NCI-H2227 (cell line): ENCODE results near the gene CNKSR1.

Experiments used
- DNase-seq: peaks from one replicate; lab custom pipeline; 2025; ENCODE audit not compliant: unreplicated experiment; lab: John Stamatoyannopoulos, UW

CNKSR1 gene, protein sequence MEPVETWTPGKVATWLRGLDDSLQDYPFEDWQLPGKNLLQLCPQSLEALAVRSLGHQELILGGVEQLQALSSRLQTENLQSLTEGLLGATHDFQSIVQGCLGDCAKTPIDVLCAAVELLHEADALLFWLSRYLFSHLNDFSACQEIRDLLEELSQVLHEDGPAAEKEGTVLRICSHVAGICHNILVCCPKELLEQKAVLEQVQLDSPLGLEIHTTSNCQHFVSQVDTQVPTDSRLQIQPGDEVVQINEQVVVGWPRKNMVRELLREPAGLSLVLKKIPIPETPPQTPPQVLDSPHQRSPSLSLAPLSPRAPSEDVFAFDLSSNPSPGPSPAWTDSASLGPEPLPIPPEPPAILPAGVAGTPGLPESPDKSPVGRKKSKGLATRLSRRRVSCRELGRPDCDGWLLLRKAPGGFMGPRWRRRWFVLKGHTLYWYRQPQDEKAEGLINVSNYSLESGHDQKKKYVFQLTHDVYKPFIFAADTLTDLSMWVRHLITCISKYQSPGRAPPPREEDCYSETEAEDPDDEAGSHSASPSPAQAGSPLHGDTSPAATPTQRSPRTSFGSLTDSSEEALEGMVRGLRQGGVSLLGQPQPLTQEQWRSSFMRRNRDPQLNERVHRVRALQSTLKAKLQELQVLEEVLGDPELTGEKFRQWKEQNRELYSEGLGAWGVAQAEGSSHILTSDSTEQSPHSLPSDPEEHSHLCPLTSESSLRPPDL

DNA sequence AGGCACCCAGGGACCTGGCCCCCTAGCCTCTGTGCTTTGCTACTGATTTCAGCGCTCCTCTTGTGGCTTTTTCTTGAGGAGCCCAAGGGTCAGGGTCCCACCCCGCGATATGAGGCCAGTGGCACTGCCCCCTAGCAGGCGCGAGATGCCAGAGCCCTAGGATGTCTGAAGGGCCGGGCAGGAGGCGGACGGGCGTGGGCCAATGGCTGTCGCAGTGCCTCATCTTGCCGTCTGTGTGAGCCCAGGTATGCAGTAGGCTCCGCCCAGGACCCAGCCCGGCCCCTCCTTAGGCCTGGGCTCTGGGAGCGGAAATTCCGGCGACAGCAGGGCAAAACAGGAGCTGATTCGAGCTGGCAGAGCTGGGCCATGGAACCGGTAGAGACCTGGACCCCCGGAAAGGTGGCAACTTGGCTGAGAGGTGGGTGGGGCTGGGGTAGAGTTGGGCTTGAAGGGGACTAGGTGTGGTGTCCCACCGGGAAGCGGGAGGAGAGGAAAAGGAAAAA is at the start of gene CNKSR1:
Gene CNKSR1, plus strand, starts transcription at position 310 of the 503 bp plus-strand sequence. Its CDS starts 57 bp downstream, at position 367.
- no peak for DNase-seq

DNA sequence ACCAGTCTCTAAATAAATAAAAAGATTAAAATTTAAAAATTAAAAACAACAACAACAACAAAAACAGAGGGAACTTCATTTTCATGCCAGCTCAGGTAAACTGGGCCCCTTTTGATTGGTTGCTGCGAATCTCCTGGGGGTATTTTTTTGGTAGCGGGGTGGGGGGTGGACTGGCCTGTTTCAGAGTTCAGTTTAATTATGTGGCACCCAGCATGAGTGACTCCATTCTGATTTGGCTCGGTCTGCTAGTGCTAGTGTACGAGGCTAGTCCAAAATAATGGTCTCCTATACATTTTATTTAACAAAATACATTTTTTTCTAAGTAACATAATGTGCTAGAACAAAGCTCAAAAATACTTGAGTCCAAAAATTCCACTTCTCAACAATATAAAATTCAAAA is 47.5 kb upstream of the CNKSR1 start:
- DNase-seq, result no peak

DNA sequence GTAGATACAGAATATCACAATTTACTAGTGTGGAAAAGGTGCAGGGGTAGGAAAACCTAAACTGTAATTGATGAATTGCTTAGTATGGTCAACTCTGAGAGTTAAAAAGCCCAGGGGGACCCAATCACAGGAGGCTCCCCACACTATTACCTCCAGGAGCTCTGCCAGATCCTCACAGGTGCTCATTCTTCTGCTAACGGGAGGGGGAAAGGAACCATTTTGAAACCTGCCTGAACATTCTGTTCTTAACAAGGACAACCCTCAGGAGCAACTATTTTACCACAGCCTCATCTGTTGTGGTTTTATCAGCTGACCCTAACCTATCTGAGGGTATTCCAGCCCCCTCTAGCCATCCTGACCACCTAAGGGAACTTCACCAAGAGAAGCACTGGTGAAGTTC is 46.6 kb upstream of the CNKSR1 start:
- no peak for DNase-seq

- no peak for DNase-seq
Observed at GRCh38 chr1:26132128-26132833, 45.0 kb upstream of the CNKSR1 start.

DNA sequence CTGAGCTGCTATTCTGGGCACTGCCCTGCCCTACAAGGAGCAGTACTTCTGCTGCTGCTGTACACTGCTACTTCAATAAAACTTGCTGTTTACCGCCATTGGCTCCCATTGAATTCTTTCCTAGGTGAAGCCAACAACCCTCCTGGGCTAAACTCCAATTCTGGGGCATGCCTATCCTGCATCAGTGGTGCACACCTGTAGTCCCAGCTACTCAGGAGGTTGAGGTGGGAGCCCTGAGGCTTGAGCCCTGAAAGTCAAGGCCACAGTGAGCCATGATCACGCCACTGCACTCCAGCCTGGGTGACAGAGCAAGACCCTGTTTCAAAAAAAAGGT is 44.5 kb upstream of the CNKSR1 start:
- DNase-seq, result no peak

DNA sequence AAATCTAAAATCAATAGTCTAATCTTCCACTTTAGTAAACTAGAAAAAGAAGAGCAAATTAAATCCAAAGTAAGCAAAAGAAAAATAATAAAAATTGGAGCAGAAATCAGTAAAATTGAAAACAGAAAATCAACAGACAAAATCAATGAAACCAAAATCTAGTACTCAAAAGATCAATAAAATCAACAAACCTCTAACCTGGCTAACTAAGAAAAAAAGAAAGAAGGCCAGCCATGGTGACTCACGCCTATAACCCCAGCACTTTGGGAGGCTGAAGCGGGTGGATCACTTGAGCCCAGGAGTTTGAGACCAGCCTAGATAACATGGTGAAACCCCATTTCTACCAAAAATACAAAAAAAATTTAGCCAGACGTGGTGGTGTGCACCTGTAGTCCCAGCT is 42.8 kb upstream of the CNKSR1 start:
- DNase-seq, result no peak

- DNase-seq, result no peak
Observed at GRCh38 chr1:26138974-26139558, 38.2 kb upstream of the CNKSR1 start.

GRCh38 chr1:26142159-26142558 is 35.1 kb upstream of the CNKSR1 start:
- no peak for DNase-seq

GRCh38 chr1:26145041-26145959 is 32.0 kb upstream of the CNKSR1 start:
- DNase-seq, result peak; percentile 86

- no peak for DNase-seq
Observed at GRCh38 chr1:26145960-26146294, 31.4 kb upstream of the CNKSR1 start.

DNA sequence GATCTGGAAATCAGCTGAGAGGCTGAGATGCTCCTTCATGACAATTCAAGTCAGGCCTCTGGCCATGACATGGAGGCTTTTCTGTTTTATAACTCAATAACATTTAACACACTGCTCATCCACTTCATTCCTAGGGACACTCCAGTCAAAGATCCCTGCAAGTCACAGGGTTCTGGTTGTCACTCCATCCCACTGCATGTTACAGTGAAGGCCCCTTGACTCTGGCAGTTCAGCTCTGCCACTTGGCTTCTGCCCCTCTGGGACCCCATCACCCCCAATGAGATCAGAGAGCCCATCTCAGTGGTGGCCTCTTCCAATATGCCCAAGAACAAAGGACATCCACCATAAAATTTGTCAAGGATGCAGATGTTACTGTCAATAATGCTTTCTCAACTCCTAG is 28.4 kb upstream of the CNKSR1 start:
- DNase-seq, result no peak

- DNase-seq, result no peak
Observed at GRCh38 chr1:26153966-26154532, 23.2 kb upstream of the CNKSR1 start.

- DNase-seq, result peak; percentile 57
Observed at GRCh38 chr1:26154750-26155149, 22.5 kb upstream of the CNKSR1 start.

- DNase-seq, result no peak
Observed at GRCh38 chr1:26155370-26156284, 21.7 kb upstream of the CNKSR1 start.

DNA sequence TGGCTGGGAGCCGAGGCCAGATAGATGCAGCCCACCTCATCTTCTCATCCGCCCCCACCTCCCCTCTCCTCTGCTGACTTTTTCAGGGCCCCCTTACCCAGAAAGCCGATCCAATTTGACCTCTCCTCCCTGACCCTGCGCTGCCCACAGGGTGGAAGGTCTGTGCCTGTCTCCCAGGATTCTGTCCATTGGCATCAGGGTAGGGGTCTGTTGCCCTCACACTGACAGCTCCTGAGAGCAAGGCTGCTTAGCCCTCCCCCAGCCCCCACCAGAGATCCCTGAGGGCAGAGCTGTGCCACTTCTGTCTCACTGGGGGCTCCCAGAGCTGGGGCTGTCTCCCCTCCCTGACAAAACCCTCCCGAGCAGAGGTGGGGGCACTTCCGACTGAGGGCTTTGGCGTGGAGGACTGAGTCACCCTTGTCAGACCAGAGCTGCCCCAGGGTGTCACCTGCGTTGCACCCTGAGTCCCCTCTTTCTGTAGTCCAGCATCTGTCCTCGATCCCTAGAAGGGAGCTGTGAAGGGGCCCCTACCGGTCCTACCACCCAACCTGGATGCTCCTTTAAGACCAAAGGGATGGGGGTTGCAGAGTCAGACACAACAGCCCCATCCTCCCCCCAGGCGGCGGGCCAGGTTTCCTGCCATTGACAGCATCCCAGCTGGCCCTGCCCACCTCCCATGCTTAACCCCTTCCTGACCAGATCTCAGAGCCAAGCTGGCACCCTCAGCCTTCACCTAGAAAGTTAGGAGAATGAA is 20.8 kb upstream of the CNKSR1 start:
- peak; percentile 65 for DNase-seq

DNA sequence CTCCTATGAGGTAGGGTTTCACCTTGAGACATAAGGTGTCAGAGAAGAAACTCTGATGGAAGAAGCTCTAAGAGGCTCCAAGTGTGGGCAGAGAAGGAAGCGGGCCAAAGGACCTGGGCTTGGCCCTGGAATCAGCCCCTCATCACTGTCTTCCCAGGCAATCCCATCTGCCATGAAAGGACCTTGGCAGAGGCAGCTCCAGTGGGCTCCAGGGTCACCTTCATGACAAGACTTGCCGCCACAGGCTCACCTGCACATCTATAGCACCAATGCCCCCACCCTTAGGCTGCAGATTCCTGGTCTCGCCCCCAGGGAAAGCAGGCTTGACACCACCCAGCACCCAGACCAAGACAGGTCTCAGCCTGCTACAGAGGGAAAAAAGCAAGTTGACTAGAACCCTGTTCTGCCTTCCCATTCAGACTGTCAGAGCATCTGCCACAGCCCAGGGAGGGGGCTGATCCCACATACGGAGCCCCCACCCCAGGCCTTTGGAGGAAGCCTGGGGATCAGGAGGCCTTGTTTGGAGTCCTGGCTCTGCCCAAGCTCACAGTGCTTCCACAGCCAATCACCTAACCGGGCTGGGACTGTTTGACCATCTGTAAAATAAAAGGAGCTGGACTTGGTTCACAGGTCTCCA is 18.9 kb upstream of the CNKSR1 start:
- no peak for DNase-seq

DNA sequence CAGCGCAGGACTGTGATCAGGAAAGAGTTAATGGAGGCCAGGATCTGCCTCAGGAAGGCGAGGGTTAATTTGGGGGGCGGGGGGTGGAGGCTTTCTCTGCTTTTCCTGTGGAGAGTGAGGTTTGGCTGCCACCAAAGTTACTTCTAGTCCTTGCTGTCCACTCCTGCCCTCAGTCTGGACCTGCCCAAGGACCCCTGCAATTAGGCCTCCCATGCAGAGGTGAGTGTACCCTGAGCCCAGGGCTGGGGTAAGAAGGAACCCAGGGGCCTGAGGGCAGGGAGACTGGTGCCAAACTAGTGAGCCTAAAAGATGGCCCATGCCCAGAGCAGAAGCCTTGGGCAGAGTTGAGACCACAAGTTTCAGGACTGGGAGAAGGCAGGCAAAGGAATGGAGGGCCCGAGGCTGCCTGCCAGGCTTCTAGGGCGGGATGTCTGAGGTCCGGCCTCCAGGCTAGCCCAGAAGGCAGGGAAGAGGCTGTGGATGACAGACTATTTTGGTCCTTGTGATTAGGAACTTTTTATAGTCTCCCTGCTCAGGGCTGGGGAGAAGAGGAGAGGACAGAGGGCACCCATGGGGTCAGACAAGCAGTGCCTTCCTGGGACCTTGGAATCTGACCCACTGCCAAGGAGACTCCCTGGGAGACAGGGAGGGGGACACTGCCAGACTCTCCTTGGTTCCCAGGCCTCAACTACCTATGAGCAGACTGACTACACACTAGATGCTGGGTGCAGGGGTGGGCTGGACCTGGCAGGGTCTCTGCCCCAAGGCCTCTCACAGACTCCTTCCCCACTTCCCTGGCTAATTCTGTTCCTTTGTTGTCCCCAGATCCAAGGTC is 18.2 kb upstream of the CNKSR1 start, which contains the start of gene FAM110D:
Gene FAM110D, plus strand, starts transcription at position 172 of the 835 bp plus-strand sequence. CDS start 2,213 bp downstream, outside the sequence.
- no peak for DNase-seq
